Left renal pelvis (tissue), 4 donors: ENCODE measurements around the gene TCF12. TPM values are rescaled to one million over a fixed set of nuclear protein-coding genes. Genes with fewer than 3 reads are reported as not detected.

ENCODE experiments used
- polyA plus RNA-seq, 4 donors: library from polyadenylated mRNA; unstranded; fragments of 120-200 nt; gene quantifications; one replicate each; pipeline ENCODE4 v1.2.1, GENCODE V29; 2013; ENCODE audit not compliant: insufficient read length in 4 of 4

The TCF12 gene
- polyA plus RNA-seq, 4 donors: 152 to 313 (median 190) TPM

Other genes with a start within 250 kb of the TCF12 start
- 10 to 100 TPM; 41.5 to 55.7 (median 54.4) TPM for gene ZNF280D, start 185.1 kb upstream of the TCF12 start, polyA plus RNA-seq